Upper lobe of left lung (tissue), 4 donors: Measurements from ENCODE around the gene TEX19.
"Not testable (repeated sequence)": the region's sequence is repeated elsewhere in the genome, so short reads cannot be mapped to it uniquely, and the experiment has no call there.

Source experiments
- CTCF ChIP-seq, 6 experiments: fragments of 450-650 bp in 4 of 6; fragments of 200-600 bp in 2 of 6; sonication (generic) in 2 of 6; IDR thresholded peaks; one replicate each; pipeline ENCODE4 v1.5.1; 2016 to 2019; ENCODE audit warnings: antibody characterized with exemption in 6 of 6
- EP300 ChIP-seq, 4 donors: sonication (generic); formaldehyde crosslinking; IDR thresholded peaks; one replicate each; pipeline ENCODE4 v1.5.1; 2017; ENCODE audit warnings: antibody characterized with exemption in 4 of 4, control low read depth in 2 of 4
- POLR2A ChIP-seq, 4 donors: fragments of 450-650 bp; IDR thresholded peaks; one replicate each; pipeline ENCODE4 v1.5.1; 2016 to 2017; ENCODE audit warnings: antibody characterized with exemption in 4 of 4, mild to moderate bottlenecking in 2 of 4
- POLR2AphosphoS5 ChIP-seq, 2 donors: sonication (generic); formaldehyde crosslinking; IDR thresholded peaks; one replicate each; pipeline ENCODE4 v1.5.1; 2017; ENCODE audit warnings: antibody characterized with exemption in 2 of 2

- not testable (repeated sequence) for TF ChIP-seq CTCF, EP300, POLR2A, POLR2AphosphoS5 (IDR thresholded peaks at IDR 0.05)
These were observed 516 bp downstream of the TEX19 start for GRCh38 chr17:82359451-82360074.
